ENCODE data around the gene ACTN4.

The ACTN4 gene

DNA sequence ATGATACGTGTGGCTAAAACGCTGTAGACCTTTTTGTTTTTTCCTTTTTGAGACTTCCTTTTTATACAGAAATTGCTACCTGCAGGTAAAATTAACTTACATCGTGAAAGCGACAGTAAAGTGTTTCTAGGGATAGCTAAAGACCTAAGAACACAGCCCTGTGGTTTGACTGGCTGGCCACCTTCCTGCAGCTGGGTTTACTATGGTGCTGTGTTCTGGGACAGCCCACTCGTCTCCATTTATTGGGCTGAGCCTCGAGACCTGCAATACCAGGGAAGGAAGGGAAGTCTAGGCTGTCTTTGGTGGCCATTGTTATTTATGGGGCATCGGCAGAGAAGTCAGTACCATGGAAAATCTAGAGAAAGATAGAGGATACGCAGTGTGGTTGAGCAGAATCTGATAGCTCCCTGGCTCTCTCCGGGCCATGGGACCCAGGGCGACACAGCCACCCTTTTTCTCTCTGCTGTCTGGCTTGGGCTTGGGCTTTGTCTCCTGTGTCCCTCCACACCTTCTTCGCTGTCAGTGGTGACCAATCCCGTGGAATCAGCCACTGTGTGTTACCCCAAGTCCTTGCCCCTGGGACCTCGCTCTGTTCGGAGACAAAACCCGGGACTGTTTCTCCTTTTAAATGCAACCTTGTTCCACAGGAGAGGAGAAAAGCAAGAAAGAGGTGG is 30.9 kb downstream of the ACTN4 start:
- DNase-seq (ENCODE audit: low spot score) = no peak

GRCh38 chr19:38678891-38679494 is 31.5 kb downstream of the ACTN4 start:
- DNase-seq (ENCODE audit: low spot score) = no peak

DNA sequence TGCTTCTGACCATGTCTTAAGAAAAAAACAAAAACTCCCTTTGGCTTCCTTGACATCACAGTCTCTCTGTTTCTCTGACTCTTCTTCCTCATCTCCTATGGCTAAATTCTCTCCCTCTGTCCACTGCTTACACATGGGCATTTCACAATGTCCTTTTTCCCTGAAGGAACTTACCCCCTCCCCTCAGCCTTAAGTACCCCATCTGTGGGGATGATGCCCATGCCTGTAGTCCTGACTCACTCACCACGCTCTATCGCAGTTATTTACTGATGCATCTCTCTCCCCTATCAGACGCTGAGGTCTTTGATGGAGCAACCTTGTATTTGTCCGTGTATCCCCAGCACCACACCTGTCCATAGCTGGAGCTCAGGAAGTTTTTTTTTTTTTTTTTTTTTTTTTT is 32.4 kb downstream of the ACTN4 start:
- peak; percentile 79 for DNase-seq (ENCODE audit: low spot score)

- DNase-seq (ENCODE audit: low spot score) = no peak
These were observed 34.9 kb downstream of the ACTN4 start for GRCh38 chr19:38682195-38682867.

- DNase-seq (ENCODE audit: low spot score) = no peak
These were observed 35.5 kb downstream of the ACTN4 start for GRCh38 chr19:38682872-38683392.

DNA sequence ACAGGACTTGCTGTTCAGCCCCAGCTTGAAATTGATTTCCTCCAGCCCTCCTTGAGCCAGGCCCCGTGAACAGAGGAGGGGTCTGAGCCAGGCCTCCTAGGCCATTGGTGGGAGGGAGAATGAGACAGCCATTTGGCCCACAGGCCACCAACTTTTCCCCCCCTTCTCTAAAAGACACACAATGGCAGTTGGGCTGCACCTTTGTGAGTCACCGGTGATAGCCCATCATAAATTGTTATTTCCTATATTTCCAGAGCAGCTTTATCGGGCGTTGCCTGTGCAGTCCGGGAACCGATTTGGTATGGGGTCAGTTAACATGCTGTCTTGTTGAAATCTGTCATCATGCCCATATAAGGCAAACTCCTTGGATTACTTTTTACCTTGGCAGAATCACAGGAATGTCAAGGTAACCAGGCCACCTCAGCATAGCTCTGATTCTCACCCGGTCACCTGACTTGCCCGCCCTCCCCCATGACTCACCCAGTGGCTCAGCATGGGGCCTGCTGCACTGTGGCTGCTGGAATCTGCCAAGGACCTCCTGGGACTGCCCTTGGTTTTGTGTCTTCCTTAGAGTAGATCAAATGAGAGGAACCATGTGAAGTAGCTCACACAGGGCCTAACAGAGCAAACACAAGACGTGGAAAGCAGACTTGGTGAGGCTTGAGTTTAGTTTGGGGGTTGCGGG is 36.1 kb downstream of the ACTN4 start:
- peak; percentile 100 for DNase-seq (ENCODE audit: low spot score)

- peak; percentile 98 for DNase-seq (ENCODE audit: low spot score)
These were observed 36.8 kb downstream of the ACTN4 start for GRCh38 chr19:38684078-38684861.

- no peak for DNase-seq (ENCODE audit: low spot score)
These were observed 37.6 kb downstream of the ACTN4 start for GRCh38 chr19:38684862-38685665.

- peak; percentile 89 for DNase-seq (ENCODE audit: low spot score)
These were observed 38.4 kb downstream of the ACTN4 start for GRCh38 chr19:38685666-38686529.

DNA sequence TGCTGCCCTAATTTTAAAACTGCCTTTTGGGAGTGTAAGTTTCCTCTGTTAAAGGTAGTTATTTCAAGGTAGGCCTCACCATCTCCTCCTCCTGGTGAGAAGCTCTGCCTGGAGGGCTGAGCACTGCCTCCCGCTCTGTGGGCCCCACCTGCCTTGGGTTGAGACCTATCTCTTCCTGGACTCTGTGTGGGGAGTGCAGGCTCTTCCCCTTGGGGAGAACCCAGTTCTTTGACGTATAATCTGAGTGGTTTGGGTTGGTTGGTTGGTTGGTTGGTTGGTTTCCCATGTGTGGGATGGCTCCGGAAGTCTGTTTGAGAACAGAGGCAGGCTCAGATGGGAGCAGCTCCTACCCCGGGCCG is 39.1 kb downstream of the ACTN4 start:
- no peak for DNase-seq (ENCODE audit: low spot score)

- no peak for DNase-seq (ENCODE audit: low spot score)
These were observed 40.5 kb downstream of the ACTN4 start for GRCh38 chr19:38687837-38688378.

DNA sequence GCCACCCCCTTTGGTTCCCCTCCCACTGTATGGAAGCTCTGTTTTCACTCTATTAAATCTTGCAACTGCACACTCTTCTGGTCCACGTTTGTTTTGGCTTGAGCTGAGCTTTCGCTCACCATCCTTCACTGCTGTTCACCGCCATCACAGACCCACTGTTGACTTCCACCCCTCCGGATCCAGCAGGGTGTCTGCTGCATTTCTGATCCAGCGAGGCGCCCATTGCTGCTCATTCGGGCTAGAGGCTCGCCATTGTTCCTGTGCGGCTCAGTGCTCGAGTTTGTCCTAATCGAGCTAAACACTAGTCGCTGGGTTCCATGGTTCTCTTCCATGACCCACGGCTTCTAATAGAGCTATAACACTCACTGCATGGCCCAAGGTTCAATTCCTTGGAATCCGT is 42.7 kb downstream of the ACTN4 start:
- no peak for DNase-seq (ENCODE audit: low spot score)

DNA sequence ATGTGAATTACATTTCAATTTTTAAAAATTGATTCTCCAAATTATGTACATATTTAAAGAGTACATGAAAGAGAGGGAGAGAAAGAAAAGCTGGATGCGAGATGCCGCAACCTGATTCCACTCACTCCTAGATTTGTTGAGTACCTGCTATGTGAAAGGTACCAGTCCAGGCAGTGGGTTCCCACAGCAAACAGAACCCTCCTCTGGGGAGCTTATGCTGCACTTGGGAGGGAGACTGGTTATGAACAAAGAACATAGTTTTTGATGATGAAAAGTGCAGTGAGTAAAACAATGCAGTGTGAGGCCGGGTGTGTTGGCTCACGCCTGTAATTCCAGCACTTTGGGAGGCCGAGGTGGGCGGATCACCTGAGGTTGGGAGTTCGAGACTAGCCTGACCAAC is 43.4 kb downstream of the ACTN4 start:
- DNase-seq (ENCODE audit: low spot score) = no peak

GRCh38 chr19:38691938-38692457 is 44.5 kb downstream of the ACTN4 start:
- DNase-seq (ENCODE audit: low spot score) = peak; percentile 96

GRCh38 chr19:38692458-38693379 is 45.3 kb downstream of the ACTN4 start:
- DNase-seq (ENCODE audit: low spot score) = peak; percentile 36

DNA sequence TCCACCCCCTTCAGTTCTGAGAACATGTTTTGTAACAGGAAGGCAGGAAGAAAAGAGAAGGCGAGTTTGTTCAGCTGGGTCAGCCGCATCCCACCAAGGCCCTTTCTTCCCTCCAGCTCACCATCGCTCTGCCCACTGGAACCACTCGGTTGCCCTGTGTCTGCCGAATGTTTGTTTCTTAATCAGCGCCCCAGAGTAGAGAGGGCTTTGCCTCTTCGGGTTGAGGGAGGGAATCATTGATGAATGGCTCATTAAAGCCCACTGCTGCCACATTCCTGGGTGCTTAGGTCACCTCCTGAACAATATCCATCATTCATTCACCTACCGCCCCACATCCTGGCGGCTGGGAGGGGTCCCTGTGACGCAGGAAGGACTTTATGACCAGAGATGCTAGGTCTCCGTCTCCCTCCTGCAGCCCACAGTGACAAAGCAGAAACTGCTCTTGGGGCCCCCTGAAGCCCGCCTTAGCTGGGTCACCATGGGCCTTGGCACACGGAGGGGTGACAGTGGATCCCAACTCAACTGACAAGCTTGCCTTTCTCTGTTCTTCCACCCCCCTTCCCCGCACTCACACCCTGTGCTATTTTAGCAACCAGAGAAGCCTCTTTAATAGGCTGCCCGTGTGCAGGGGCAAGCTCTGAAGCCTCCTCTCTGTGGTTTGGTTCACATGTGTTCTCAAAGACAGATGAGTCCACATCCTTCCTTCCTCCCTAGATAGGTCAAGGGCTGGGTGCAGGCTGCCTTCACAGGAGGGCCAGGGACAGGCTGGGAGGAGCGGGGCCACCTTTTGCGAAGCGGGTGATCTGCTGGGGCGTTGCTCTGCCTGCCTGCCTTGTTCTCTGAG is 46.2 kb downstream of the ACTN4 start:
- peak; percentile 99 for DNase-seq (ENCODE audit: low spot score)

- no peak for DNase-seq (ENCODE audit: low spot score)
These were observed 47.9 kb downstream of the ACTN4 start for GRCh38 chr19:38695317-38695683.

Measured in kidney tubule cell (primary cell).